Neural crest cell (in vitro differentiated cells): ENCODE measurements around the gene RYR2. TPM values are rescaled to one million over a fixed set of nuclear protein-coding genes. Genes with fewer than 3 reads are reported as not detected.

Experiments used
- DNase-seq: peaks from one replicate; pipeline ENCODE4 v3.0.0; 2021; ENCODE audit warnings: low read depth, mixed read lengths, low spot score
- H3K27ac Mint-ChIP-seq: one replicate; pipeline ENCODE4 v1.8.0; 2021; ENCODE audit warnings: mild to moderate bottlenecking, mixed read lengths; ENCODE audit not compliant: unreplicated experiment
- H3K27me3 Mint-ChIP-seq: 2 replicates; pipeline ENCODE4 v1.8.0; 2021; ENCODE audit warnings: low read depth, mild to moderate bottlenecking, mixed read lengths
- H3K36me3 Mint-ChIP-seq: 2 replicates; pipeline ENCODE4 v1.8.0; 2021; ENCODE audit warnings: low read depth, mild to moderate bottlenecking, mixed read lengths
- H3K4me1 Mint-ChIP-seq: 2 replicates; pipeline ENCODE4 v1.8.0; 2021; ENCODE audit warnings: mixed read lengths
- H3K4me3 Mint-ChIP-seq: one replicate; pipeline ENCODE4 v1.8.0; 2021; ENCODE audit warnings: mild to moderate bottlenecking, mixed read lengths
- H3K9me3 Mint-ChIP-seq: 2 replicates; pipeline ENCODE4 v1.8.0; 2021; ENCODE audit warnings: mixed read lengths
- CTCF ChIP-seq: fragments of 200-600 bp; sonication (generic); conservative IDR thresholded peaks from 2 replicates; pipeline ENCODE4 v1.5.0; 2021; ENCODE audit warnings: antibody characterized with exemption, mild to moderate bottlenecking
- total RNA-seq: library from RNA; stranded (reverse); gene quantifications from 2 replicates; pipeline ENCODE4 v1.2.1, GENCODE V29; 2021

RYR2 gene
- total RNA-seq, 1 donor from 2014 or later: 0.07 TPM

DNA sequence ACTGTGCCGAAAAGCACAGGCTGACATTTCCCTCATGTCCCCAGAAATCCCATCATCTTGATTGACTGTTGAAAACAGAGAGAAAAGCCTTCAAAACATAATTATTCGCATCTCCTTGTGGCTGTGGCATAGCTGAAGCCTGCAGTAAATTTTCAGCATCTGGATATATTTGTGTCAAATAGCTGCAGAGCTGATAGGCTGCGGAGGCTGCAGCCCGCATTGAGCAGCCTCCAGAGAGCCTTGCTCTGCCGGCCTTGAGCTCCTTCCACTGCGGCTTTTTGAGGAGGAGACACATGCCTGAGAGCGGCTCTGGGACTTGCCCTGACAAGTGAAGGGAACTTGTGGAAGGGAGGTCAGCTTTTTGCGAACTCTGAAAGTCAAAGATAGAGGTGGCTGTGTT is 144.7 kb downstream of the RYR2 start:
- Mint-ChIP-seq H3K9me3 (no peaks in the 10 kb centered on the region), H3K27me3 (no peaks in the 10 kb centered on the region), H3K4me1 (no peaks in the 10 kb centered on the region), H3K4me3 (no peak overlapping the region), H3K36me3 (no peaks in the 10 kb centered on the region), H3K27ac (no peak overlapping the region)
- no peak for TF ChIP-seq CTCF
- DNase-seq: no peak

DNA sequence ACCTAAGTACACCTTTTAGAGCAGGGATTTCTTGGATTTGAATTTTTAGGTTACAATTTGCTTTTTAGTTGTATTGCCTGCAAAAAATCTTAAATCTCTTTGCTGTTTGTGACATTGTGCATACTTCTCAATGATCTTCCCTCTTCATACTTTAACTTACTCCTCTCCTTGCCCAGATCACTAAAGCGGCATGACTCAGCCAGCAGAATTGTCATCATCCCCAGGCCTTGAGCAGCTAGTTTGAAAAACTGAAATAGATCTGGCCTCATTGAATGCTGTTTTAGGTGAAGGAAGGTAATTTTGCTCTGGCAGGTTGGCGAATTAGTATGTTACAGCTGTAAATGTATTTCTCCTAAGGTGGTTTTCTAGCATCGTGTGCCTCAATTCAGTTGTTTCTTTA is 145.9 kb downstream of the RYR2 start:
- Mint-ChIP-seq H3K27me3 (no peaks in the 10 kb centered on the region), H3K9me3 (no peaks in the 10 kb centered on the region), H3K27ac (no peak overlapping the region), H3K4me1 (no peaks in the 10 kb centered on the region), H3K36me3 (no peaks in the 10 kb centered on the region), H3K4me3 (no peak overlapping the region)
- no peak for TF ChIP-seq CTCF
- DNase-seq: no peak

- Mint-ChIP-seq H3K27ac (no peak overlapping the region), H3K4me1 (no peaks in the 10 kb centered on the region), H3K36me3 (no peaks in the 10 kb centered on the region), H3K9me3 (no peaks in the 10 kb centered on the region), H3K4me3 (no peak overlapping the region), H3K27me3 (no peaks in the 10 kb centered on the region)
- DNase-seq: no peak
- TF ChIP-seq CTCF: no peak
Measured at GRCh38 chr1:237191403-237191802, 149.4 kb downstream of the RYR2 start.

DNA sequence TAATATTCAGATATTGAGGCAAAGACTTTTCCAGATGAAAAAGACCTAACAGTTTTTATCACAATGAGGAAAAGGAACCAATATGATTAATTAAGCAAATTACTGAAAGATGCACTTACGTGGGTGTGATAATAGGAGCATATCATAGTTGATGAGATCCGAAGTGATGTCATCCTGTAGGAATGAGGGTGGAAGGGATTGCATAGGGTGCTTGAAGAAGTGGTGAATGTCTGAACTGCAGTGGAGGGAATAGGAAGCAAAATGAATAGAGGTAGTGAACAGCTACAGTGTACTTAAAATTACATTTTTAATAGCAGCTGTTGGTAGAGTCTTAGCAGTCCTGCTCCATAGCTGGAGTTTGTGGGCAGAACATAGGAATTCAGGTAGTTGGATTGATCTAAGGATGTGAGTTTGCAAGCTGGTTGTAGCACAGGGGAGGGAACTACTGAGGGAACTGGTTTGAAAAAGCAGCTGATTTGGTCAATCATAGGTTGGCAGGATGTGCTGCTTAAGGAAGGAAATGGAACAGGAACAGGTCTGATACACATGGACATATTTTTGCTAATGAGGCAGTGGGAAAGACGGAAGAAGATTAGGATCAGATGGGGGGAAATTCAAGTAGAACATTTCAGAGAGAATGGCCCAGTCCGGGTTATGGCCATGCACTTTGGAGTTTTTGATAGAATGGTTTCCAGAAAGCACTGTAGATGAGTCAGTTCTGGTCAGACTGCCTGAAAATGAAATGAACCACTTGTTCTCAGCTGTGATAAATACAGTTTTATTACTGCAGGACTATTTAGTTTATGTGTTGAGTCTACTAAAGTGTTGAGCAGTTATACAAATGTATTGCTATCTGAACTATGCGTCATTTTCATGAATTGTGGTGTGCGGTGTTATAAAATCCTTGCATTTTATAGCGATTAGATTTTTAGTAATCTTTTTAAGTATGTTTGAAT is 155.8 kb downstream of the RYR2 start:
- H3K36me3 Mint-ChIP-seq: no peaks in the 10 kb centered on the region
- DNase-seq: no peak
- H3K9me3 Mint-ChIP-seq: no peaks in the 10 kb centered on the region
- H3K27me3 Mint-ChIP-seq: no peaks in the 10 kb centered on the region
- H3K4me1 Mint-ChIP-seq: no peaks in the 10 kb centered on the region
- TF ChIP-seq CTCF: no peak
- H3K27ac Mint-ChIP-seq: no peak overlapping the region
- H3K4me3 Mint-ChIP-seq: no peak overlapping the region

DNA sequence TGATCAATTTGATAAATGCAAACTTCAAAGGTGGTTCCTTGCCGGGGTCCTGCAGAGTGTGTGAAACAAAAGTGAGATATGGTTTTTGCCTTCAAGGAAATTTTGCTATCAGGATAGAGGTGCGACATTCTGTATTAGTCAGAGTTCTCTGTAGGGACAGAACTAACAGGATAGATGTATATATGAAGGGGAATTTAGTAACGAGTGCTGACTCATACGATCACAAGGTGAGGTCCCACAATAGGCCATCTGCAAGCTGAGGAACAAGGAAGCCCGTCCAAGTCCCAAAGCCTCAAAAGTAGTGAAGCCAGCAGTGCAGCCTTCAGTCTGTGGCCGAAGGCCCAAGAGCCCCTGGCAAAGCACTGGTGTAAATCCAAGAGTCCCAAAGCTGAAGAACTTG is 157.0 kb downstream of the RYR2 start:
- no peak for DNase-seq
- Mint-ChIP-seq H3K4me1 (no peaks in the 10 kb centered on the region), H3K36me3 (no peaks in the 10 kb centered on the region), H3K27me3 (no peaks in the 10 kb centered on the region), H3K27ac (no peak overlapping the region), H3K4me3 (no peak overlapping the region), H3K9me3 (no peaks in the 10 kb centered on the region)
- no peak for TF ChIP-seq CTCF
